Dermis blood vessel endothelial cell (primary cell): Measurements from ENCODE around the gene PRR29. TPM values are rescaled to one million over a fixed set of nuclear protein-coding genes. Genes with fewer than 3 reads are reported as not detected.

ENCODE experiments used
- DNase-seq: peaks from one replicate; pipeline ENCODE4 v3.0.0; 2010
- total RNA-seq: library from RNA; depleted of rRNA; stranded (reverse); fragments of >200 nt; gene quantifications from 2 replicates; pipeline ENCODE4 v1.2.3, GENCODE V29; 2014

PRR29 gene
- total RNA-seq, 1 donor from 2014 or later, result 0.85 TPM

GRCh38 chr17:63997341-63998048 is 656 bp upstream of the PRR29 start:
- peak; percentile 64 for DNase-seq

GRCh38 chr17:63998721-63999679 is 849 bp downstream of the PRR29 start:
- DNase-seq, result no peak

GRCh38 chr17:63999680-64000531 is 1.8 kb downstream of the PRR29 start:
- peak; percentile 56 for DNase-seq

GRCh38 chr17:64001091-64001579 is 3.0 kb downstream of the PRR29 start:
- DNase-seq, result no peak

- DNase-seq, result peak; percentile 79
These were observed 3.8 kb downstream of the PRR29 start for GRCh38 chr17:64001763-64002529.

- no peak for DNase-seq
These were observed 4.7 kb downstream of the PRR29 start for GRCh38 chr17:64002658-64003525.

- DNase-seq, result no peak
These were observed 5.5 kb downstream of the PRR29 start for GRCh38 chr17:64003526-64004121.

GRCh38 chr17:64004218-64004770 is 6.1 kb downstream of the PRR29 start:
- no peak for DNase-seq

GRCh38 chr17:64004903-64005733 is 7.0 kb downstream of the PRR29 start:
- no peak for DNase-seq

GRCh38 chr17:64005734-64006167 is 7.6 kb downstream of the PRR29 start:
- DNase-seq, result peak; percentile 56

GRCh38 chr17:64006361-64007088 is 8.4 kb downstream of the PRR29 start:
- peak; percentile 99 for DNase-seq

GRCh38 chr17:64007089-64007837 is 9.1 kb downstream of the PRR29 start:
- DNase-seq, result peak; percentile 55

- DNase-seq, result peak; percentile 67
These were observed 9.7 kb downstream of the PRR29 start for GRCh38 chr17:64007838-64008282.

GRCh38 chr17:64008346-64008745 is 10.2 kb downstream of the PRR29 start:
- no peak for DNase-seq

- DNase-seq, result peak; percentile 46
These were observed 10.7 kb downstream of the PRR29 start for GRCh38 chr17:64008830-64009229.

- DNase-seq, result peak; percentile 59
These were observed 11.6 kb downstream of the PRR29 start for GRCh38 chr17:64009571-64010402.
